ENCODE measurements around the gene HERC2. TPM values are rescaled to one million over a fixed set of nuclear protein-coding genes. Genes with fewer than 3 reads are reported as not detected.

HERC2 gene
- total and polyA plus RNA-seq, 5 donors from 2014 or later, result 8.2 to 69.0 (median 10.4) TPM

- peak overlapping the region; percentile 1 to 91 (median 84) for H3K27ac Mint-ChIP-seq
Measured at GRCh38 chr15:28182731-28183130, 139.2 kb downstream of the HERC2 start.

GRCh38 chr15:28182216-28182615 is 139.8 kb downstream of the HERC2 start:
- H3K27ac ChIP-seq (ENCODE audit: insufficient read depth, low read length, poor library complexity, severe bottlenecking), result no peak overlapping the region
- no peaks in the 10 kb centered on the region for H3K9me3 Mint-ChIP-seq

More at GRCh38 chr15:28182731-28183130, 139.2 kb downstream of the HERC2 start:
- peaks cover 35% of the 10 kb centered on the region for H3K36me3 ChIP-seq (ENCODE audit: control insufficient read depth, insufficient read depth, low read length)
- DNase-seq, result no peak
- no peak overlapping the region for H3K4me3 ChIP-seq (ENCODE audit: low read depth, low read length)
- H3K4me1 ChIP-seq (ENCODE audit: control insufficient read depth, insufficient read depth, low read length, poor library complexity, severe bottlenecking), result no peaks in the 10 kb centered on the region
- H3K9me3 ChIP-seq (ENCODE audit: control insufficient read depth in 2 of 2, low read length in 2 of 2), result no peaks in the 10 kb centered on the region
- Mint-ChIP-seq H3K9me3 (no peaks in the 10 kb centered on the region), H3K4me1 (peaks cover 0 to 5% (median 0%) of the 10 kb centered on the region in 4 donors), H3K27me3 (no peaks in the 10 kb centered on the region), H3K4me3 (no peak overlapping the region), H3K36me3 (peaks cover 34% of the 10 kb centered on the region)
- H3K27ac ChIP-seq (ENCODE audit: insufficient read depth, low read length, poor library complexity, severe bottlenecking), result no peak overlapping the region
- no peak for ATAC-seq (ENCODE audit: low read depth in 2 of 2)
- H3K27me3 ChIP-seq (ENCODE audit: control insufficient read depth, insufficient read depth, low read length), result no peaks in the 10 kb centered on the region

GRCh38 chr15:28181366-28181765 is 140.6 kb downstream of the HERC2 start:
- peak overlapping the region in 1 of 3 donors; percentile 39 for H3K27ac Mint-ChIP-seq
- H3K4me3 Mint-ChIP-seq, result no peak overlapping the region

More at GRCh38 chr15:28182216-28182615, 139.8 kb downstream of the HERC2 start:
- H3K36me3 ChIP-seq (ENCODE audit: control insufficient read depth, insufficient read depth, low read length), result peaks cover 33% of the 10 kb centered on the region
- ATAC-seq (ENCODE audit: low read depth in 2 of 2), result no peak
- peaks cover 35% of the 10 kb centered on the region for H3K36me3 Mint-ChIP-seq
- H3K27me3 ChIP-seq (ENCODE audit: control insufficient read depth, insufficient read depth, low read length), result no peaks in the 10 kb centered on the region
- no peak overlapping the region for H3K4me3 Mint-ChIP-seq
- peaks cover 0 to 5% (median 0%) of the 10 kb centered on the region in 4 donors for H3K4me1 Mint-ChIP-seq
- no peak for DNase-seq
- no peaks in the 10 kb centered on the region for H3K9me3 ChIP-seq (ENCODE audit: control insufficient read depth in 2 of 2, low read length in 2 of 2)
- no peaks in the 10 kb centered on the region for H3K4me1 ChIP-seq (ENCODE audit: control insufficient read depth, insufficient read depth, low read length, poor library complexity, severe bottlenecking)
- no peaks in the 10 kb centered on the region for H3K27me3 Mint-ChIP-seq
- H3K4me3 ChIP-seq (ENCODE audit: low read depth, low read length), result no peak overlapping the region
- peak overlapping the region in 1 of 3 donors; percentile 84 for H3K27ac Mint-ChIP-seq

GRCh38 chr15:28179270-28179669 is 142.7 kb downstream of the HERC2 start:
- Mint-ChIP-seq H3K36me3 (peaks cover 46% of the 10 kb centered on the region), H3K4me1 (peaks cover 0 to 7% (median 0%) of the 10 kb centered on the region in 4 donors), H3K9me3 (peaks cover 0 to 1% (median 0%) of the 10 kb centered on the region in 7 donors), H3K4me3 (no peak overlapping the region), H3K27ac (peak overlapping the region in 2 of 3 donors; percentile 14 to 79), H3K27me3 (no peaks in the 10 kb centered on the region)
- H3K27ac ChIP-seq (ENCODE audit: insufficient read depth, low read length, poor library complexity, severe bottlenecking), result no peak overlapping the region
- H3K4me3 ChIP-seq (ENCODE audit: low read depth, low read length), result no peak overlapping the region
- DNase-seq (no peak), ATAC-seq (ENCODE audit: low read depth in 2 of 2) (no peak)
- no peaks in the 10 kb centered on the region for H3K9me3 ChIP-seq (ENCODE audit: control insufficient read depth in 2 of 2, low read length in 2 of 2)
- no peaks in the 10 kb centered on the region for H3K27me3 ChIP-seq (ENCODE audit: control insufficient read depth, insufficient read depth, low read length)
- H3K4me1 ChIP-seq (ENCODE audit: control insufficient read depth, insufficient read depth, low read length, poor library complexity, severe bottlenecking), result no peaks in the 10 kb centered on the region
- H3K36me3 ChIP-seq (ENCODE audit: control insufficient read depth, insufficient read depth, low read length), result peaks cover 28% of the 10 kb centered on the region

More at GRCh38 chr15:28181366-28181765, 140.6 kb downstream of the HERC2 start:
- H3K27ac ChIP-seq (ENCODE audit: insufficient read depth, low read length, poor library complexity, severe bottlenecking), result no peak overlapping the region
- Mint-ChIP-seq H3K9me3 (no peaks in the 10 kb centered on the region), H3K36me3 (peaks cover 44% of the 10 kb centered on the region), H3K27me3 (no peaks in the 10 kb centered on the region), H3K4me1 (peaks cover 0 to 5% (median 0%) of the 10 kb centered on the region in 4 donors)
- ATAC-seq (ENCODE audit: low read depth in 2 of 2) (no peak), DNase-seq (no peak)
- H3K9me3 ChIP-seq (ENCODE audit: control insufficient read depth in 2 of 2, low read length in 2 of 2), result no peaks in the 10 kb centered on the region
- H3K36me3 ChIP-seq (ENCODE audit: control insufficient read depth, insufficient read depth, low read length), result peaks cover 35% of the 10 kb centered on the region
- no peak overlapping the region for H3K4me3 ChIP-seq (ENCODE audit: low read depth, low read length)
- no peaks in the 10 kb centered on the region for H3K4me1 ChIP-seq (ENCODE audit: control insufficient read depth, insufficient read depth, low read length, poor library complexity, severe bottlenecking)
- no peaks in the 10 kb centered on the region for H3K27me3 ChIP-seq (ENCODE audit: control insufficient read depth, insufficient read depth, low read length)

- H3K27ac Mint-ChIP-seq, result peak overlapping the region in 1 of 3 donors; percentile 79
- H3K27me3 ChIP-seq (ENCODE audit: control insufficient read depth, insufficient read depth, low read length), result no peaks in the 10 kb centered on the region
- no peak overlapping the region for H3K4me3 ChIP-seq (ENCODE audit: low read depth, low read length)
- H3K27me3 Mint-ChIP-seq, result no peaks in the 10 kb centered on the region
- peaks cover 0 to 1% (median 0%) of the 10 kb centered on the region in 7 donors for H3K9me3 Mint-ChIP-seq
- no peak overlapping the region for H3K27ac ChIP-seq (ENCODE audit: insufficient read depth, low read length, poor library complexity, severe bottlenecking)
- H3K9me3 ChIP-seq (ENCODE audit: control insufficient read depth in 2 of 2, low read length in 2 of 2), result no peaks in the 10 kb centered on the region
- no peaks in the 10 kb centered on the region for H3K4me1 ChIP-seq (ENCODE audit: control insufficient read depth, insufficient read depth, low read length, poor library complexity, severe bottlenecking)
- peaks cover 0 to 7% (median 0%) of the 10 kb centered on the region in 4 donors for H3K4me1 Mint-ChIP-seq
- peaks cover 46% of the 10 kb centered on the region for H3K36me3 Mint-ChIP-seq
- ATAC-seq (ENCODE audit: low read depth in 2 of 2), result no peak
- no peak overlapping the region for H3K4me3 Mint-ChIP-seq
- peaks cover 28% of the 10 kb centered on the region for H3K36me3 ChIP-seq (ENCODE audit: control insufficient read depth, insufficient read depth, low read length)
- no peak for DNase-seq
Measured at GRCh38 chr15:28178727-28179126, 143.3 kb downstream of the HERC2 start.

GRCh38 chr15:28178290-28178689 is 143.7 kb downstream of the HERC2 start:
- H3K27ac Mint-ChIP-seq, result peak overlapping the region in 1 of 3 donors; percentile 79
- no peak for ATAC-seq (ENCODE audit: low read depth in 2 of 2)

GRCh38 chr15:28169366-28169765 is 152.6 kb downstream of the HERC2 start:
- no peak overlapping the region for H3K27ac ChIP-seq (ENCODE audit: insufficient read depth, low read length, poor library complexity, severe bottlenecking)
- no peaks in the 10 kb centered on the region for H3K4me1 ChIP-seq (ENCODE audit: control insufficient read depth, insufficient read depth, low read length, poor library complexity, severe bottlenecking)
- H3K4me3 ChIP-seq (ENCODE audit: low read depth, low read length), result no peak overlapping the region
- H3K4me1 Mint-ChIP-seq, result peaks cover 0 to 2% (median 0%) of the 10 kb centered on the region in 4 donors
- peaks cover 58% of the 10 kb centered on the region for H3K36me3 Mint-ChIP-seq
- DNase-seq, result no peak
- no peak for ATAC-seq (ENCODE audit: low read depth in 2 of 2)
- H3K9me3 ChIP-seq (ENCODE audit: control insufficient read depth in 2 of 2, low read length in 2 of 2), result no peaks in the 10 kb centered on the region
- H3K4me3 Mint-ChIP-seq, result no peak overlapping the region
- H3K9me3 Mint-ChIP-seq, result no peaks in the 10 kb centered on the region
- H3K27me3 ChIP-seq (ENCODE audit: control insufficient read depth, insufficient read depth, low read length), result no peaks in the 10 kb centered on the region
- H3K27me3 Mint-ChIP-seq, result no peaks in the 10 kb centered on the region
- peak overlapping the region in 1 of 3 donors; percentile 78 for H3K27ac Mint-ChIP-seq
- peaks cover 34% of the 10 kb centered on the region for H3K36me3 ChIP-seq (ENCODE audit: control insufficient read depth, insufficient read depth, low read length)

More at GRCh38 chr15:28178290-28178689, 143.7 kb downstream of the HERC2 start:
- no peaks in the 10 kb centered on the region for H3K27me3 Mint-ChIP-seq
- Histone ChIP-seq H3K36me3 (ENCODE audit: control insufficient read depth, insufficient read depth, low read length) (peaks cover 32% of the 10 kb centered on the region), H3K4me3 (ENCODE audit: low read depth, low read length) (no peak overlapping the region), H3K4me1 (ENCODE audit: control insufficient read depth, insufficient read depth, low read length, poor library complexity, severe bottlenecking) (no peaks in the 10 kb centered on the region), H3K9me3 (ENCODE audit: control insufficient read depth in 2 of 2, low read length in 2 of 2) (no peaks in the 10 kb centered on the region), H3K27ac (ENCODE audit: insufficient read depth, low read length, poor library complexity, severe bottlenecking) (no peak overlapping the region), H3K27me3 (ENCODE audit: control insufficient read depth, insufficient read depth, low read length) (no peaks in the 10 kb centered on the region)
- no peak overlapping the region for H3K4me3 Mint-ChIP-seq
- H3K36me3 Mint-ChIP-seq, result peaks cover 49% of the 10 kb centered on the region
- H3K4me1 Mint-ChIP-seq, result peaks cover 0 to 7% (median 0%) of the 10 kb centered on the region in 4 donors
- DNase-seq, result no peak
- H3K9me3 Mint-ChIP-seq, result peaks cover 0 to 1% (median 0%) of the 10 kb centered on the region in 7 donors

Measured in CD4-positive, CD25-positive, alpha-beta regulatory T cell (primary cell).